HG02763 (cell line): ENCODE results near the gene SCTR.

Experiments
- ATAC-seq: cut with Tn5 transposase; IDR thresholded peaks from one replicate; pipeline ENCODE4 v1.9.1; 2021; ENCODE audit warnings: mild to moderate bottlenecking, moderate library complexity; ENCODE audit not compliant: unreplicated experiment

The SCTR gene

DNA sequence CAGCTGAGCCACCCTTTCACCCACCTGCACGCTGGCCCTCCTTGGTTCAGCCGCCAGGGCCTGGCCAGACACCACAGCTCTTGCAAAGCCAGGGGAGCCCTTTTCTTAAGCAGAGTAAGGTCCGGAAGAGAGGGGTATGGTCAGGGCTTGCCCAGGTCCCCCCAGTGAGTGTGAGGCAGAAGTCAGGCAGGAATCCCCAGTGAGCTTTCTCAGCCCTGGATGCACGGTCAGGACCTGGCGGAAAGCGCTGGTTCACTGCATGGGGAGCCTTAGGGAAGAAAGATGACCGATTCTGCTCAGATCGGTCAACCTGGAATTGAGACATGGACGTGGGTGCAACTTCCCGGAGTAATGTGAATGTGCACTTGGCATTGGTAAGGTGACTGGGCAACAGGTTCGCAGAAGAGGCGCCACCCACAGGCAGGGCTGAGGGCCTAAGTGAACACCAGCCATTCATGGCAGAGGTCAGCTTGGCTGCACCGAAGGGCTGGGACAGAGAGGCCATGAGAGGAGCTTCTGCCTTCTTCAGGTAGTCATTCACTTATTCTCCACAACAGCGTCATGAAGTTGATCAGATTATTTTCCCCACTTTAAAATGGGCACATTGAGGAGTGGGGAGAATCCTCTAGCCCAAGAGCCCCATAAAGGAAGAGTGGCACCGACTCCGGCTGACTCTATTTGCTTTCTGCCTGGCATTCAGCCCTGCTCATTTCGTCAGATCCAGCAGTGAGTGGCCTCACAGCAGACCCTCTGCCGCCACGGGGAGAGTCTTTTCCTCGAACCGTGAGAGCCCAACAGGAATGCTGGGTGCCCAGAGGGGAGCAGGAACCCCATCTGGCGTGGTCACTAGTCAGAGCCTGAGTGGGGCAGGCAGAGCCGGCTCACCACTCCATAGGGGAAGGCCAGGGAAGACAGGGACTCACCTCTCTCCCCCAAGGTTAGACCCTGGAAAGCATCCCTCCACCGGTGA lies 35.8 kb downstream of the SCTR start:
- no peak for ATAC-seq

- ATAC-seq: peak; percentile 88
These were observed 36.6 kb downstream of the SCTR start for GRCh38 chr2:119487434-119488244.

DNA sequence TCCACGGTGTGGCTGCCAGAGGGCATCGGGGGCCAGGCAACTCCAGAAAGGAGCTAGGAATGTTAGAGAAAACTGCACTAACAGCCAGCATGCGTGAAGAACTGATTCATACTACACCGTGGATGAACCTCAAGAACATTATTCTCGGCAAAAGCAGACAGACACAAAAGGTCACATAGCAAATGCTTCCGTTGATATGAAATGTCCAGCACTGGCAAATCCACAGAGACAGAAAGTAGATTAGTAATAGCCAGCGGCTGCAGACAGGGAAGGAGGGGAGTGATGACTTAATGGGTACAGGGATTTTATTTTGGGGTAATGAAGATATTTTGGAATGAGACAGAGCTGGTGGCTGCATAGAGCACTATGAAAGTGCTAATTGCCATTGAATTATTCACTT lies 37.4 kb downstream of the SCTR start:
- ATAC-seq: no peak

GRCh38 chr2:119486196-119486827 lies 38.0 kb downstream of the SCTR start:
- no peak for ATAC-seq

DNA sequence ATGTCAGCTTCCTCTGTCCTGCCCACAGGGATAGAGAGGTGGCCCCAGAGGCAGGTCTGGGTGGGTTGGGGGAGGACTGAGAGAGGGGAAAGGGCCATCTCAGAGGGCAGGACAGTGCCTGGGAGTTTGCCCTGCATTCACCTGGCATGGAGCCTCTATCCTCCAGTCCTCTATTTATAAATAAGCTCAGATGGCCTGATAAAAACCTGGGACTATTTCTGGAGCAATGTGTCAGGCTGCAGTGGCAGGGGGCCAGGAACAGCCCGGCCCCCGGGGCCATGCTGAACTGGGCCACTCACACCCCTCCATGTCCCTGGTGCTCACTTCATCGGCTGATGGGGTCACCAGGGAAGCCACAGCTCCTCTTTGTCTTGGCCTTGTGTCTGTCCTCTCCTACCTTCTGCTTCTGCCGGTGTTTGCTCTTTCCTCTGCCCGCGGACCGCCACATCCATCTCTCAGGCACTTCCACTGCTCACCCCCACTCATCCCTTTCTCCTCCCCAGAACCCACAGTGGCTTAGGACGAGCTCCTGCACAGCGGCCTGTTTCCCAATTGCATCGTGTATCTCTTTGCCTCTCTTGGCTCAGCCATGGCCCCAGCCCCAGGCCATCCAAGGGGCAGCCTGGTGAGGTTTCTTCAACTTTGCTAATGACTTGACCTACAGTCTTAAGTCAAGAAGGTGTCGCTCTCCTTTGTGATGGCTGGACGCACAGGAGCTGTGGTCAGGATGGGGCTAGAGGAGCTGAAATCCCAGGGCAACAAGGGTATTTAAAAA lies 38.8 kb downstream of the SCTR start:
- no peak for ATAC-seq

DNA sequence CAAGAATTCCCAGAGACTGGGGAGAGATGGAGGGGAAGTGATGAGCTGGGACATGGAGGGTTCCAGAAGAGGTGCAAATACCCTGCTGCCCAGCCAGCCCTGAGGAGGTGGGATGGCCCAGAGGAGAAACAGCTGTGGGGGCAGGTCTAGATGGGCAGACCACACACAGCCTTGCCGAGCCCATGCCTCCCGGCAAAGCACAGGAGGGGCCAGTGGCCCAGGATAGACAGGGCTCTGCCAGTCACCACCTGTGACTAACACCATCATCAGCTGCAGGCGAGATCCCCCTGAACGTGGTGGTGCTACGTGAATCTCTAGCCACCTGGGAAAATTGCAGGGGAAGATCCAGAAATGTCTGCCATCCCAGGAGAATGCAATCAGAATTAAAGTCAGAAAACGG lies 39.4 kb downstream of the SCTR start:
- ATAC-seq: no peak

DNA sequence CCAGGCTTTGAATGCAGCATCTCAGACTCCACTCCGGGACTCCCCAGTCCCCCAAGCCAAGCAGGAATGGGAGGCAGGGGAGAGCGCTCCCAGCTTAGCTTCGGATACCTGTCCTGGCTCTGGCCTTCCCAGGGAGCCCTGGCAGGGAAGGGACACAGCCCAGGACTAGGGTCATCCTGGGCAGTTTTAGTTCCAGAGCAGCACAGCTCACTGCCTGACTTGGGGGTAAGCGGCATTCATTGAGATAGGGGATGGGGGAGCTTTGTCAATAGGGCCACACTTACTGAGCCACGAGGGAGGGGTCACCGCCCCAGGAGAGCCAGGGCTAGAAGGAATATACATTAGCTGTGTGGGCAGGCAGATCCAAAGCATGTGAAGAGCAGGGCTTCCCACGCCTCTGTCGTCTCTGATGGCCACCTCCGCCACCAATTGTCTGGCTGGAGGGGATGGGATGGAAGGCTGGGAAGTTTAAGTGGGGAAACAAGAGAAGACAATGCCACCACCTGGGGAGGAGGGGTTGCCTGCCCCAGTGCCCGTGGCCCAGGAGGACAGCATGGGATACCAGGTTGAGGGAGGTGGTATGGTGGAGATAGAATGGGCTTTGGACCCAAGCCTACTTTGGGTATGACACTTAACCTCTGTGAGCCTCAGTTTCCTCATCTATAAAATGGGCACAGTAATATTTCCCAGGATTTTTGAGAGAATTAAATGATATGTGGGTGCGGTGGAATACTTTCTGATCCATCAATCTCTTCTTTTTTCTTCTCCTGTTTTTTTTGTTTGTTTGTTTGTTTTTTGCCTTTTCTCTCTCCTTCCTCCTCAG lies 40.2 kb downstream of the SCTR start:
- ATAC-seq: no peak

DNA sequence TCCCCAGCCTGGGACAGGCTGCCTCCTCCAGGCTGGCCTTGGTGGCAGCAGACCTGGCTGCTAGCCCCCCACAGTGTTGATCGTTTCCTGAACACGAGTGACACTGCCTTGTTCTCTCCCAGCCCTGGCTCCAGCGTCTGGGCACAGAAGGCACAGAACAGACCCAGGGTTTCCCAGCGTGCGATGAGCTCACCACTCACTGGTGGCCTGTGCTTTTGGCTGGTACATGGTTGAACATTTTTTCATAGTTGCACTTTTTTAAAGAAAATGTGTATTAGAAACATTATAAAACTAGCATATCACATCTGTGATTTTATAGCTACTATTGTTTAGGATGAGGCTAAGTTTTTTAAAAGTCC lies 40.9 kb downstream of the SCTR start:
- no peak for ATAC-seq

- ATAC-seq: no peak
These were observed 41.5 kb downstream of the SCTR start for GRCh38 chr2:119482481-119483394.

DNA sequence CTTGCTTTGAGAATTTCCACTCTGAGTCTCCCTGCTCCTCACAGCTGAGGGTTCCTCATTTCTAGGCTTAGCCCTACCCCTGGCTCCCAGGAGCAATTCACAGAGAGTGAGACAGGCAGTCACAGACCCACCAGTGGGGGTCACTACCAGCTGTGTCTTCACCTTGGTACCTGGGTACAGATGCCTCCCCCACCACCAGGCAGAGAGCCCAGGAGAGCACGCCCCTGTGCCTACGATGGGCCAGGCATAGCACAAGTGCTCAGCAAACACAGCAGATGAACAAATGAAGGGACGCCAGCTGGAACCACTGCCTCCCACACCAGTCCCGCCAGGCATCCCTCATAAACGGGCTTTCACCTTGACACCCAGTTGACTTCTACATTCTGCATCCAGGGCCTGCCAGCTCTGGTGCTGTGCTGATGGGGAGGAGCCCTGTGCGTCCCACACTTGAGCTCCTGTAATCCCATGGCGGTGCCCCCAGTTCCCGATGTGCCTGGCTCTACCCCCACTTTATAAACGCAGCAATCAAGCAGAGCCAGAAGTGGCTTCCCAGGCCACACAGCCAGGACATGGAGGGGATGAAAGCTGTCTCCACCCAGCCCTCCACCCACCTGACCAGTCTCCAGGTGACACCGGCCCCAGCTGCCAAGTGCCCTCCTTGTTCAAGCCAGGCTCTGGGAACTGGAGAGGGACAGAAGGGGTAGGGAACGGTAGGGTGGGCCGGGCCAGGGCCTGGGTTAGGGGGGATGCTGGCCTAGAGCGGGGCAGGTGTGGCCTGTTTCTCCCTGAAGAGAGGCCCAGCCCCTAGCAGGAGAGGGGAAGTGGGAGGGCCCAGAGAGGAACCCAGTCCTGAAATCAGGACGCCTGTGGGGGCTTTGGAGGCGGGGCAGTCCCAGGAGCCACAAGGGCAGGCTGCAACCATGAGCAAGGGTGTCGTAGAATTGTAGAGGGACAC lies 42.5 kb downstream of the SCTR start:
- no peak for ATAC-seq

DNA sequence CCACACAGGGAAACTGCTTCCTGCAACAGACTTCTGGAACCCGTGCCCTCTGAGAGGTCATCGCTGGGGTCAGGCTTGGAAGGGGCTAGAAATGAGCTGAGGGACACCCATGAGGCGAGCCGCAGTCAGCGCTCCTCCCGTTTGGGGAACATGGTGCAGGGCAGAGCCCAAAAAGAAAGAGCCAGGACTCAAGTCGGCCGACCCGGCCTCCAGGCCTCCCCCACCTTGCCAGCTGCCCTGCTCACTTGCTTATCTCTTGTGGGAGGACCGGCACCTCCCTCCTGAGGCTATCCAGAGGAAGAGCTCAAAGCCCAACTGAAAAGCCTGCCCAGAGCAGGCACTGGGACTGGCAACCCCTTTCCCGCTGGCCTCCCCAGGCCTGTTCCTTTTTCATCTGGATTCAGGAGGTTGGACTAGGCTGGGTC lies 43.6 kb downstream of the SCTR start:
- ATAC-seq: no peak

GRCh38 chr2:119480184-119480583 lies 44.1 kb downstream of the SCTR start:
- ATAC-seq: no peak

DNA sequence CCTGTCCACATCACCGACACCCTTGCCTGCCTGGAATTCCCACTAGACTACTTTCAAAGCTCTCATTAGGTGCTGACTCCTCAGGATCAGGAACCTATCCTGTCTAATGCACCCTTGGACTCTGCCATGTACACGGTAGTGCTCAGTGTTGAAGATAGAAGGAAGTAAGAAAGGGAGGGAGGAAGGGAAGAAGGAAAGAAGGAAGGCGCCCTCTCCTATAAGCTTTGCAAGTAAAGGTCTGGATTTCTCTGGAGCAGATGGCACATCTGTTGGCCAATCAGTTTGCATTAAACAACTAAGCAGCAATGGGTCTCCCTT lies 45.3 kb downstream of the SCTR start:
- ATAC-seq: no peak

DNA sequence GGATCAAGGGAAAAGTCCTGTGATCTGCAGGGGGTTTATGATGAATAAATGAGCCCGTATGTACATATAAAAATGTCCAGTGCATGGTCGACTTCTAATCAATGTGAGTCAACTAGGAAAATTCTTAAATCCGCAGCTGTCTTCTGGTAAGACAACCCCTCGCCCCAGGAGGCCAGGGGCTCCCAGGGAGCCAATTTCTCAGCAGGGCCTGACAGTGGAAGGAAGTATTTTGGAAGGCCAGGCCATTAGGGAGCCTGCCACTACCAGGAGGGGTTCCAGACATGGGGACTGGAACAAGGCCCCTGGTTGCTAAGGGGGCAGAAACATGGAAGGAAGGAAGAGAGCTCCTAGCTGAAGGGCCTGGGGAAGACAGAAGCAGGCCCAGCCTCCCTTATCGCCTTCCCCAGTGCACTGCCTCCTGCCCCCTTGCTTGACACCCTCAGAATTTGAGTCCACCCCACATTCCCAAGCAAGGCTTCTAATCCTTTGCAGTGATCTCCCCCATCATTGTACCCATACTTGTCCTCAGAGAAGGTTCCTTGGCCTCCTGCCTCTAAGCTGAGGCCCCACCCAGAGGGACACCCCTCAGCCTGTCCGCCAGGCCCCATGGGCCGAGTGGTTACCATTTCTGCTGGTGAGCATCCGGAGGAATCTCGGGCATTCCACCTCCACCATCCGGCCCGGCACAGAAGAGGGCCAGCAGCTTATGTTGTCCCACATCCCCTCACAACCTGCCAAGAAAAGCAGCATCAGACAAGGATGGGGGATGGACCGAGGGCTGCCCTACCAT lies 45.9 kb downstream of the SCTR start:
- ATAC-seq: no peak

- no peak for ATAC-seq
These were observed 47.2 kb downstream of the SCTR start for GRCh38 chr2:119477113-119477505.

DNA sequence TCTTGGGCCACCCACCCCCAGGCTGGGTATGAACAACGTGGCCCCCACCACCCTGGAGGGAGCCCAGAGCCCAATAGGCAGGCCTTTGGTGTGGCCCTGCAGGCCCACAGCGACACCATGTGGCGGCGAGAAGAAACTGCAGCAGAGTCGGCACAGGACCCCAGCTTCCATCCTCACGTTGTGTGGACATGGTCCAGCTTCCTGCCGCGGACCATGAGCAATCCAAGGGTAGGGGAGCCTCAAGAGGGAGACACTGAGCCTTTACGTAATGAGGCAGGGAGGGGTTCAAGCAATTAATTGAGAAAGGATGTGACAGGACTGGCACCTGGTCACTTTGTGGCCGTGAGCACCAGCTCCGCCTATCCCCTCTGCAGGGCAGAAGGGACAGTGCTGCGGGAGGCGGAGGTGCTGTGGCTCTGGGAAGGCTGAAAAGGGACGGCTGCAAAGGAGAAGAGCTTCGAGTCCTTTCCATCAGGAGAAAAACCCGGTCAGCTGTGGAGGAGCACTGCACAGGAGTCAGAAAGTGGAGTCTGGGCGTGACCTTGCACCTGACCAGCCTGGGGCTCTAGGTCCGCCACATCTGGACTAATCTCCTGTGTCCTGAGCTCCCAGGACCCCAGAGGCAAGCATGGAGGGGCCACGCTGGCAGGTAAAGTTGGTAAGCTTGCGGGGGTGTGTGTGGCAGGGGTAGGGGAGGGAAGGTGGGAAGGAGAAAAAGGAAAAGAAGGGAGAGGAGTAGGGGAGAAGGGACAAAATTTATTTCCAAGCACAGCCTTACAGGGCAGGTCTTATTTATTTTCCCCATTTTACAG lies 47.8 kb downstream of the SCTR start:
- ATAC-seq: no peak
